Measurements from ENCODE around the gene RNF14.

The RNF14 gene

DNA sequence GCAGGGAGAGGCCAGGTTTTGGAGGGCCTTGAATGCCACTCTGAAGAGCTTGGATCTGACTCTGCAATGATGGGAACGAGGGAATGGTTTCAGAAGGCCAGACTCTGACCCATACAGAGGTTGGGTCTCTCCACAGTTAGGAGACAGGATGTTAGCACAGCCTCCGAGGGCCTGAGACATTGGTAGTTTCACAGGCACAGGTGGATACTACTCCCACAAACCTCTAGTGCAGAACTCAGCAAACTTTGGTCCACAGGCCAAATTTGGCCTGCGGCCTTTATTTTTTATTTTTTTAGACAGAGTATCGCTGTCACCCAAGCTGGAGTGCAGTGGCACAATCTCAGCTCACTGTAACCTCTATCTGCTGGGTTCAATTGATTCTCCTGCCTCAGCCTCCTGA, 41.0 kb downstream of the RNF14 start:
- Histone ChIP-seq H4K91ac (ENCODE audit: low read depth, low read length) (no peak overlapping the region), H3K79me1 (ENCODE audit: low read length) (peaks cover 8% of the 10 kb centered on the region), H2BK5ac (ENCODE audit: low read depth, low read length, poor library complexity) (no peak overlapping the region), H3K23ac (ENCODE audit: low read length) (no peak overlapping the region), H3K4ac (ENCODE audit: low read depth, low read length) (no peak overlapping the region), H3K9me3 (ENCODE audit: insufficient read depth, low read depth, low read length) (no peaks in the 10 kb centered on the region), H3K4me1 (ENCODE audit: control insufficient read depth in 1 of 2, insufficient read depth in 2 of 2, low read length in 2 of 2) (peaks cover 3 to 8% of the 10 kb centered on the region in 2 experiments), H3K27ac (ENCODE audit: low read depth, low read length) (no peak overlapping the region), H3K18ac (ENCODE audit: low read length) (no peak overlapping the region), H2AFZ (ENCODE audit: insufficient read depth, low read length, poor library complexity) (no peak overlapping the region), H3K79me2 (ENCODE audit: control insufficient read depth, insufficient read depth, low read length, poor library complexity) (peaks cover 3% of the 10 kb centered on the region), H3K4me3 (ENCODE audit: low read depth, low read length) (no peak overlapping the region), H2AK5ac (ENCODE audit: low read length) (no peak overlapping the region), H2BK120ac (ENCODE audit: insufficient read depth, low read length, poor library complexity) (no peak overlapping the region), H3K14ac (ENCODE audit: low read length) (no peak overlapping the region), H3K4me2 (ENCODE audit: low read length) (no peak overlapping the region), H2BK12ac (ENCODE audit: low read length) (no peak overlapping the region), H3K9ac (ENCODE audit: low read length) (no peak overlapping the region), H4K8ac (ENCODE audit: low read depth, low read length) (no peak overlapping the region), H3K27me3 (ENCODE audit: insufficient read depth, low read length) (no peaks in the 10 kb centered on the region), H4K12ac (ENCODE audit: low read depth, low read length) (no peak overlapping the region), H3K36me3 (ENCODE audit: control insufficient read depth in 1 of 2, insufficient read depth in 2 of 2, low read length in 2 of 2) (peaks cover 10 to 24% of the 10 kb centered on the region in 2 experiments)
- no CpG with 5 or more reads among the region's 4 CpGs for WGBS (ENCODE audit: extremely low coverage, insufficient coverage, insufficient read length)
- no peak for DNase-seq

DNA sequence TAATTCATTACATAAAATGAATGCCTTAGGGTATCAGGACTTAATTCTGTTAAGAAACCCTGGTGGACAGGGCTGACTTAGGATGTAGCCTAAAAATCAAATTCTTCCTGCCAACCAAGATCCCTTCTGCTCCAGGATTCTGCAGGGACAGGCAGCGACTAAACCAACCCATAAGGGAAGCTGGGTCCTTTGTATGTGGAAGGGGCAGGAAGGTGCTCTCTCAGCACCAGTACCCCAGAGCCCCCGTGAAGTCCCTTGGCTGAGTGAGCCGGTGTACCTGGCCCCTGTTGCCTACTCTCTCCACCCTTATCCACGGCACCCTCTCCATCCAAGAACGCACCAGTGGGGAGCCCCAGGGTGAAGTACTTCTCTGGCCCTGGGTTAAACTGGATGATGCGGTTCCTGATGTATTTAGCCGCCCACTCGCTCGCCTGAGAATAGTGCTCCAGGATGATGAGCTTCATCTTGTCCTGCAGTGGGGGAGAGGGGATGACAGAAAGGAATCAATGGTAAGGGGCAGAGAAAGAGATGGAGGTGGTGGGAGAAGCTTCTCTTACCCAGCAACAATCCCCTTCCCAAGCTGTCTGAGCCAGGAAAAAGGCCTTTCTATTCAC, 42.8 kb downstream of the RNF14 start:
- no CpG with 5 or more reads among the region's 9 CpGs for WGBS (ENCODE audit: extremely low coverage, insufficient coverage, insufficient read length)

DNA sequence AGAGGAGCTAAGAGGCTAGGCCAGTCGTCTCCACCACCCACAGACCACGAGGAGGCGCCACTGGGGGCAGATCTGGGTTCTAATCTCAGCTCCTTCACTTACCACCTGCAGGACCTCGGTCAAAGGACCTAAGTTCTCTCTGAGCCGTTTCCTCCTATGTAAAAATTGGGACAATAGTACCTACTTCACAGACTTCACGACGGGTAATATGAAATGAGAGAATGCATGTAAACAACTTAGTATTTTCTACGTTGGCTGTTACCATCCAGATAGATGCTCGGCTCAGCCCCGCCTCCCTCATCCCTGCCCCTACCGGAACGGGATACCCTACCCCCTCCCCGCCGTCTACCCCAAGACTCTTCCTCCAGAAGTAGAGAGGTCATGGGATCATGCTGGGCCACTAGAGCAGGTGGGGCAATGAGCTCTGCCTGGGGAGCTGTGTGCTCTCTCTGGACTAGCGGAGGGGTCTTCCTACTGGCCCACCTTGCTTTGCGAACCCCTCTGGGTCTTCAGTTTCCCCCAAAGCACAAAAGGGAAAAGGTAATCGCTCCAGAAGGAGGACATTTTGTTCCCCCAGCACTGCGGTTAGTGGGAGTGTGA, 43.4 kb downstream of the RNF14 start:
- WGBS (ENCODE audit: extremely low coverage, insufficient coverage, insufficient read length), result no CpG with 5 or more reads among the region's 18 CpGs
- H3K4me1 ChIP-seq (ENCODE audit: control insufficient read depth in 1 of 2, insufficient read depth in 2 of 2, low read length in 2 of 2), result peaks cover 3 to 8% of the 10 kb centered on the region in 2 experiments

More for the DNA sequence above, 42.8 kb downstream of the RNF14 start:
- H3K4me1 ChIP-seq (ENCODE audit: control insufficient read depth in 1 of 2, insufficient read depth in 2 of 2, low read length in 2 of 2), result peaks cover 3 to 8% of the 10 kb centered on the region in 2 experiments
- no peak overlapping the region for H2BK120ac ChIP-seq (ENCODE audit: insufficient read depth, low read length, poor library complexity)
- no peak overlapping the region for H3K23ac ChIP-seq (ENCODE audit: low read length)
- H3K4me3 ChIP-seq (ENCODE audit: low read depth, low read length), result no peak overlapping the region
- H3K27ac ChIP-seq (ENCODE audit: low read depth, low read length), result no peak overlapping the region
- H2BK12ac ChIP-seq (ENCODE audit: low read length), result no peak overlapping the region
- no peak for DNase-seq
- peaks cover 2 to 10% of the 10 kb centered on the region in 2 experiments for H3K36me3 ChIP-seq (ENCODE audit: control insufficient read depth in 1 of 2, insufficient read depth in 2 of 2, low read length in 2 of 2)
- H2AK5ac ChIP-seq (ENCODE audit: low read length), result no peak overlapping the region
- peaks cover 3% of the 10 kb centered on the region for H3K79me2 ChIP-seq (ENCODE audit: control insufficient read depth, insufficient read depth, low read length, poor library complexity)
- peaks cover 8% of the 10 kb centered on the region for H3K79me1 ChIP-seq (ENCODE audit: low read length)
- H2BK5ac ChIP-seq (ENCODE audit: low read depth, low read length, poor library complexity), result no peak overlapping the region
- no peak overlapping the region for H2AFZ ChIP-seq (ENCODE audit: insufficient read depth, low read length, poor library complexity)
- no peaks in the 10 kb centered on the region for H3K27me3 ChIP-seq (ENCODE audit: insufficient read depth, low read length)
- H3K14ac ChIP-seq (ENCODE audit: low read length), result no peak overlapping the region
- H3K18ac ChIP-seq (ENCODE audit: low read length), result no peak overlapping the region
- no peak overlapping the region for H4K8ac ChIP-seq (ENCODE audit: low read depth, low read length)
- H3K9me3 ChIP-seq (ENCODE audit: insufficient read depth, low read depth, low read length), result no peaks in the 10 kb centered on the region
- H3K4me2 ChIP-seq (ENCODE audit: low read length), result no peak overlapping the region
- no peak overlapping the region for H4K12ac ChIP-seq (ENCODE audit: low read depth, low read length)
- no peak overlapping the region for H4K91ac ChIP-seq (ENCODE audit: low read depth, low read length)
- no peak overlapping the region for H3K4ac ChIP-seq (ENCODE audit: low read depth, low read length)
- H3K9ac ChIP-seq (ENCODE audit: low read length), result no peak overlapping the region

DNA sequence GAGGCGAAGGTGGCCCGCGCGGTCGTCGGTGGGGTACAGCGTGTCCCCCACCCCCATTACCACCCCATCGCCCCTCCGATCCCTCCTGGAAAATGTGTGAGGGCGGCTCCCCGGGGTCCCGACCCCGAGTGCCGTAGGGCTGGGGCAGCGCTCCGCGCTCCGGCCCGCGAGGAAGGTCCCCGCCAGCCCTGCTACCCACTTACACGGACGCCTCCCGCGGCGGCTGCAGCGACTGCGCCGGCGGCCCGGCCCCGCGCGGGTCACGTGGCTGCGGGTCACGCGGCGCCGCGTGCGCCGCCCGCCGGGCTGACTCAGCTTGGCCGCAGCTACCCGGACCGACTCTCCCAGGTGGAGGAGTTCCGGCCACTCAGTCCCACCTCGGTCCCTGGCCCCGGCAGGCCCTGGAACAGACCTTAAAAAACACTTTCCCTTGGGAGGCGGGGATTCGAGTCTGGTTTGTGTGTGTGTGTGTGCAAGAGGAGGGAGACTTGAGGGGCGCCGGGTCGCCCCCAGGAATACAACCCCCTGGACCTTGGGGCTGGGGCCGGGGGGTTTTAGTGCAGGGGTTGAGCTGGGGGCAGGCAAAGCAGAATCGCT, 44.0 kb downstream of the RNF14 start, which contains the start of gene GNPDA1:
TSS of gene GNPDA1 (minus strand) at position 236 of the 597 bp plus-strand sequence. CDS start 992 bp downstream, outside the sequence.
- Histone ChIP-seq H2BK5ac (ENCODE audit: low read depth, low read length, poor library complexity) (peak within 1 kb of the TSS; percentile 58), H3K27me3 (ENCODE audit: insufficient read depth, low read length) (no peaks in the 10 kb centered on the region), H3K9me3 (ENCODE audit: insufficient read depth, low read depth, low read length) (no peaks in the 10 kb centered on the region), H4K8ac (ENCODE audit: low read depth, low read length) (peak within 1 kb of the TSS; percentile 95), H3K4me3 (ENCODE audit: low read depth, low read length) (peak within 1 kb of the TSS; percentile 76), H2AK5ac (ENCODE audit: low read length) (no peak within 1 kb of the TSS), H3K9ac (ENCODE audit: low read length) (peak within 1 kb of the TSS; percentile 57), H3K36me3 (ENCODE audit: control insufficient read depth in 1 of 2, insufficient read depth in 2 of 2, low read length in 2 of 2) (peaks cover 0 to 6% of the 10 kb centered on the region in 2 experiments), H3K18ac (ENCODE audit: low read length) (peak within 1 kb of the TSS; percentile 74), H3K4ac (ENCODE audit: low read depth, low read length) (peak within 1 kb of the TSS; percentile 53), H3K14ac (ENCODE audit: low read length) (peak within 1 kb of the TSS; percentile 28), H3K23ac (ENCODE audit: low read length) (no peak within 1 kb of the TSS), H4K12ac (ENCODE audit: low read depth, low read length) (peak within 1 kb of the TSS; percentile 75), H3K4me2 (ENCODE audit: low read length) (peak within 1 kb of the TSS; percentile 73), H2AFZ (ENCODE audit: insufficient read depth, low read length, poor library complexity) (peak within 1 kb of the TSS; percentile 73), H2BK120ac (ENCODE audit: insufficient read depth, low read length, poor library complexity) (peak within 1 kb of the TSS; percentile 47), H3K4me1 (ENCODE audit: control insufficient read depth in 1 of 2, insufficient read depth in 2 of 2, low read length in 2 of 2) (peaks cover 3 to 8% of the 10 kb centered on the region in 2 experiments), H3K79me1 (ENCODE audit: low read length) (peaks cover 8% of the 10 kb centered on the region), H2BK12ac (ENCODE audit: low read length) (no peak within 1 kb of the TSS), H4K91ac (ENCODE audit: low read depth, low read length) (peak within 1 kb of the TSS; percentile 75), H3K27ac (ENCODE audit: low read depth, low read length) (no peak within 1 kb of the TSS), H3K79me2 (ENCODE audit: control insufficient read depth, insufficient read depth, low read length, poor library complexity) (peaks cover 3% of the 10 kb centered on the region)
- no CpG with 5 or more reads among the region's 58 CpGs for WGBS (ENCODE audit: extremely low coverage, insufficient coverage, insufficient read length)
- DNase-seq, result peak; percentile 81 to 89

More for the DNA sequence above, 43.4 kb downstream of the RNF14 start:
- H3K27ac ChIP-seq (ENCODE audit: low read depth, low read length), result no peak overlapping the region
- peak overlapping the region; percentile 25 for H3K14ac ChIP-seq (ENCODE audit: low read length)
- H4K12ac ChIP-seq (ENCODE audit: low read depth, low read length), result peak overlapping the region; percentile 75
- H3K79me2 ChIP-seq (ENCODE audit: control insufficient read depth, insufficient read depth, low read length, poor library complexity), result peaks cover 3% of the 10 kb centered on the region
- H4K91ac ChIP-seq (ENCODE audit: low read depth, low read length), result peak overlapping the region; percentile 40
- H3K18ac ChIP-seq (ENCODE audit: low read length), result peak overlapping the region; percentile 57
- H2AFZ ChIP-seq (ENCODE audit: insufficient read depth, low read length, poor library complexity), result peak overlapping the region; percentile 62
- H2BK12ac ChIP-seq (ENCODE audit: low read length), result no peak overlapping the region
- H3K4me2 ChIP-seq (ENCODE audit: low read length), result peak overlapping the region; percentile 73
- H3K9me3 ChIP-seq (ENCODE audit: insufficient read depth, low read depth, low read length), result no peaks in the 10 kb centered on the region
- no peak overlapping the region for H2AK5ac ChIP-seq (ENCODE audit: low read length)
- peak overlapping the region; percentile 76 for H3K4me3 ChIP-seq (ENCODE audit: low read depth, low read length)
- H3K36me3 ChIP-seq (ENCODE audit: control insufficient read depth in 1 of 2, insufficient read depth in 2 of 2, low read length in 2 of 2), result peaks cover 2 to 10% of the 10 kb centered on the region in 2 experiments
- no peak overlapping the region for H3K23ac ChIP-seq (ENCODE audit: low read length)
- DNase-seq, result peak; percentile 74 to 82
- no peak overlapping the region for H3K4ac ChIP-seq (ENCODE audit: low read depth, low read length)
- peaks cover 8% of the 10 kb centered on the region for H3K79me1 ChIP-seq (ENCODE audit: low read length)
- H4K8ac ChIP-seq (ENCODE audit: low read depth, low read length), result peak overlapping the region; percentile 76
- no peak overlapping the region for H2BK5ac ChIP-seq (ENCODE audit: low read depth, low read length, poor library complexity)
- H3K27me3 ChIP-seq (ENCODE audit: insufficient read depth, low read length), result no peaks in the 10 kb centered on the region
- no peak overlapping the region for H2BK120ac ChIP-seq (ENCODE audit: insufficient read depth, low read length, poor library complexity)
- H3K9ac ChIP-seq (ENCODE audit: low read length), result peak overlapping the region; percentile 57
